HG03196 (cell line): ENCODE measurements around the gene WFS1.

Experiments used
- ATAC-seq: cut with Tn5 transposase; IDR thresholded peaks from one replicate; pipeline ENCODE4 v1.9.1; 2021; ENCODE audit not compliant: unreplicated experiment

Gene WFS1

DNA sequence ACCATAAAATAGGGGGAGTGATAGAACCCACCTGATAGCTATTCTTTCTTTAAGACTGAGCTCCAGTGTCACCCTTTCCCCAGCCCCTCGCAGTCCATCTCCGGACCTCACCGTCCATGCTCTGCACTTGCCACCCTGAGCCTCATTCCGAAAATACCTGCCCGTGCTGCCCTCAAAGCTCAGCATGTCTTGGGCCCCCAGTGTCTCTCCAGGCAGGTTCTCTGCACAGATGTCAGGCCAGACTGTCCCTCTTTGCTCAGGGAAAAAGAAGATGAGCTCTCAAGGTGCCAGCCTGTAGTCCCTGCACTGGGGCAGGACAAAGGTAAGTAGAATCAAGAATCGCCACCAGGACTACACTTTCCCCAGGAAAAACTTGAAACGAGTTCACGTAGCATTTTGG, 9.8 kb upstream of the WFS1 start:
- no peak for ATAC-seq

- no peak for ATAC-seq
These were observed 7.5 kb upstream of the WFS1 start for GRCh38 chr4:6262176-6262575.

- ATAC-seq, result no peak
These were observed 6.7 kb upstream of the WFS1 start for GRCh38 chr4:6262847-6263487.

DNA sequence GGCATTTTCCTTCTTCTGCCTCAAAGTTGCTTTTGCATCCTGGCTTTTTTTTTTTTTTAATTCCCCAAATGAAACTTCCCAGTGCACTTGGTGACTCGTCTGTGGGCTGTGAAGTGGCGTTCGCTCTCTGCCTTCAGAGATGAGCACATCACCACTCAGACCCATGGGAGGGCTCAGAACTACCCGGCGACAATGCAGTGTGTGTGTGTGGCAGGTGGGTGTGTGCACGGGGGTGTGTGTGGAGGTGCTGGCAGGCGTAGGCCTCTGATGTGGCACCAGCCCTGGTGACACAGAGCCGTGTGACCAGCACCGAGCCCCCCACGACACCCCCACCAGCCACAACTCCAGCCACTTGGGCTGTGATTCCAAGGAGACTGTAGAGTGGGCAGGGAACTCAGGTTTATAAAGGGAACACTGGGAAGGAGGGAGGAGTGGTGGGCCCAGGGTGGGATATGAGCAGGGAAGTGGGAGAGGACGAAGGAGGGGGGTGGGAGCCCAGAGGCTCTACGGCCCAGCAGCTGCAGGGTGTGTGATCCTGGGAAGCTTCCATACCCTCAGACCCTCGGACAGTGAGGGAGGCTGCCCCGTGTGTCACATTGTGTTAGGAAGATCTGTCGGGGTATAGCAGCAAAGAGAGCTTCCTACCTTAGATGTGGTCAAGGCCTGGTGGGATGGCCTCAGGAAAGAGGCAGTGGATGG, 6.0 kb upstream of the WFS1 start:
- ATAC-seq, result no peak

- no peak for ATAC-seq
These were observed 5.5 kb upstream of the WFS1 start for GRCh38 chr4:6264225-6264540.

DNA sequence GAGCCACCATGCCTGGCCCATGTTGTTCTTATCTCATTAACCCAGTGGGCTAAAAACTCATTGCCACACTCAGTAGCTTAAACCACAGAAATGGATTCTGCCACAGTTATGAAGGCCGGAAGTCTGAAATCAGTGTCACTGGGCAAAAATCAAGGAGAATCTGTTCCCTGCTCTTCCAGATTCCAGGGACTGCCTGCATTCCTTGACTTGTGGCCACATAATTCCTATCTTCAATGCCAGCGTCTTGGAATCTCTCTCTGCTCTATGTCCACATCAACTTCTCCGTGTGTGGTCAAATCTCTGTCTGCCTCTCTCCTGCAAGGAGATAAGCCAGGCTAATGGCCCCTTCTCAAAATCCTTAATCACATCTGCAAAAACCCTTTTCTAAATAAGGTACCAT, 4.1 kb upstream of the WFS1 start:
- ATAC-seq, result no peak

GRCh38 chr4:6267573-6267972, 2.1 kb upstream of the WFS1 start:
- no peak for ATAC-seq

- no peak for ATAC-seq
These were observed 717 bp upstream of the WFS1 start for GRCh38 chr4:6268650-6269615.

DNA sequence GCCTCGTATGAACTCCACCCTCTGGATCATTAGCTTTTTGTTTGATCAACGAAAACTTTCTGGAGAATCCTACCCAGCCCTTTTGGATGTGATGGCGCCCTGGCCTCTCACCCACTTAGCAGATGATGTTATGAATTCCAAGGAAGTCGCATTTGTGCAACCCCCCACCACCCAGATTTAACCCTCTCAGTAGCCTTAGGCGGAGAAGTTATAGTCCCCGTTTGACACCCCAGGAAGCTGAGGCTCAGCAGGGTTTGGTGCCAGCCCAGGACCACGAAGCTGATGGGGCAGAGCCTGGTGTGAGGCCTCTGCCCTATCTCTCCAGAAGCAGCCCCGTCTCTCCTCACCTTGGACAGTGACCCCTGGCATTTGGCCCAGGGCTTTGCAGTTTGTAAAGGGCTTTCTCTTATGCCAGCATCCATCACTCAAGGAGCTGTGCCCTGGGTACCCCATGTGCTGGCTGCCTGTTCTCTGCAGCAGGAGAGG, 1.0 kb downstream of the WFS1 start:
- no peak for ATAC-seq

- no peak for ATAC-seq
These were observed 1.6 kb downstream of the WFS1 start for GRCh38 chr4:6271206-6271605.

DNA sequence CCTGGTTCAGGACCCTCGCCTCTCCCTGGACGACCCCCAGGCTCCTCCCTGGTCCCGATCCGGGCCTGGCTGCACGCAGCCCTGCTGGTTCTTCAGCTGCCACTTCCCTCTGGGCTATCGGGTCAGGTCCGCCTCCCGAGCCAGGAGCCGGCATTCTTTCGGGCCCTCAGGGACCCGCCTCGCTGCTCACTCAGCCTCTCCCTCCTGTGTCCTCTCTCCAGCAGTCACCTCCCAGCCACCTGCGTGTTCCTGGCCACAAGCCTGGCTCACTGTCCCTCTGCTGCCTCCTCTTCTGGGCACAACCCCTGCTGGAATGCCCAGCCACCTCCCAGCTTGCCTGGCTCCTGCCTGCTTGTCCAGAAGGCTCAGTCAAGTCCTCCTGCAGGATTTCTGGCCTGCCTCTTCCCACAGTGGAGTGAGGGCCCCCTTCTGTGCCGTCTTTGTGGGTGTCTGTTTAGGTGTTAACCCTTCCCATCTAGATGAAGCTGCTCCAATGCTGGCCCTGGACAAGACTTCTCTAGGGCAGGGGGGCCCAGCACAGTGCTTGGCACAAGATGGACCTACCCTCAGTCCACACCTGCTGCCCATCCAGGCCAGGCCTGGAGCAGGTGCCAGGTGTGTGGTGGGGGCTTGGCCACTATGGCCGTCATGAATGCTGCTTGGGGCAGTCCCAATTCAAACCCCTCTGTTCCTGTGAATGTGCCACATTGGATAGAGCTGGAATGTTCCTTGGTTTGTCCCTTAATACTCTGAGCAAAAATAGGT, 2.2 kb downstream of the WFS1 start:
- ATAC-seq, result no peak

GRCh38 chr4:6272863-6273660, 3.4 kb downstream of the WFS1 start:
- ATAC-seq, result no peak

DNA sequence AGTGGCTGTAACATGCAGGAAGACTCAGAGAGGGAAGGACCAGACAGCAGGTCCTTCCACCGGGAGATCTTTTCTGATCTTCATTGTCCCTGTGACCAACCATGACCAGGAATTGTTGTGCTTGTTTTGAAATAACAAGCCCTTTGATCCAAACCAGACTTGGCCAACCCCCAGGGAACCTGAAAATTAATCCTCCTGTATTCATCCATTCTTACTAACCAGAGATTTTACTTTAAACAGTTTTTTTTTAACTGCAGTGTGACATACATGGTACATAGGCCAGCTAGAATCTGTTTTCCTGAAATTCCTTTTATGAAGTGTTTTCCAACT, 4.0 kb downstream of the WFS1 start:
- ATAC-seq, result no peak

GRCh38 chr4:6275351-6275750, 5.7 kb downstream of the WFS1 start:
- ATAC-seq, result no peak

- no peak for ATAC-seq
These were observed 6.5 kb downstream of the WFS1 start for GRCh38 chr4:6275898-6276806.

GRCh38 chr4:6277139-6277802, 7.6 kb downstream of the WFS1 start:
- no peak for ATAC-seq

DNA sequence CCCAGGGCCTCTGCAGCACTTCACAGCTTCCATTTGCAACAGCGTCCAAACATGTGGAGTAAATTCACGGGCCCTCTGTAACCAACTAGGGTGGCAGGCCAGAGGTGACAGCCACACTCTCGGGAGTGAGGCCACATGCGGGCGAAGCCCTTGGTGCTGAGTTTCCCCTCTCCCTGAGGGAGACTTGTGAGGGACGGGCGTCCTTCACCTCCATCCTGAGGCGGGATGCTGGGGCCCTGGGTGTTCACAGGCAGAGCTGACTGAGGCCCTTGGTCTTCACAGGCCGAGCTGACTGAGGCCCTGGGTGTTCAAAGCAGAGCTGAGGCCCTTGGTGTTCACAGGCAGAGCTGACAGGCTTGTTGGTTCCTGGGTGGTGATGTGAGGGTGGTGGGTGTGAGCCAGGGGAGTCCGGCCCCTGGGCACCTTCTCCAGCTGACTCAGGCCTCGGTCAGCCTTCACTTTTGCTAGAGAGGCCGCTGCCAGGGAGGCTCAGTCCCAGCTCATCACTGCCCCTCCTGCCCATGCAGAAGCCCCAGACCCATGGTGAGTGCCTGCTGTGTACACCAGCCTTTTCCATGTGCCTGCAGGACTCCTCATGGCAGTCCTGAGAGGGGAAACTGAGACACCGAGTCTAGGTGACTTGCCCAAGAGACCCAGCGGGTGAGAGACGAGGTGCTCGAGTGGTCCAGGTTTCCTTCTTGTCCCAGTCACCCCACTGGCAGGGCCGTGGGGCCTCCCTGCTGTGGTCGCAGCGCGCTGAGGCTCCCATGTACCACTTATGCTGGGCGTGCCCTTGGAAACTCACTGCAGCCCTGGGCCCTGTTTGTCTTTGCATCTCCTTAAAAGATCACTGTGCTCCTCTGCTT, 8.5 kb downstream of the WFS1 start:
- no peak for ATAC-seq

DNA sequence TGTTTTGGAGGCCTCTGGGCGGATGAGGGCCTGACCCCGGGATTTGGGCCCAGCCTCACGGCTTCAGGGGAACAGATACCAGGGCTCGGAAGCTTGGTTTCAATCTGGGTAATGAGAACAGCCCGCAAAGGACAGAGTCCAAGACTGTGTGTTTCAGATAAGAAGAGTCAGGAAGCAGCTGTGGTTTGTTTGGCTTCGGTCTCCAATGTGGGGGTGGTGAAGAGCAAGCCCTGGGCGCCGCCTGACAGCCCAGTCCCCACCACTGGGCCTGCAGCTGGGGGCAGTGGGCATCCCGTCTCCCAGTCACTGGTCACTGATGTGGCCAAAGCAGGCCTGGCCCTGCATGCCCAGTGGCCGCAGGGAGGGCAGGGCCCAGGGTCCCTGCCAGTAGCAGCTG, 9.1 kb downstream of the WFS1 start:
- ATAC-seq, result peak; percentile 90
